NCI-H1694 (cell line): ENCODE results near the gene RHOB.
"Not testable (repeated sequence)": the region's sequence is repeated elsewhere in the genome, so short reads cannot be mapped to it uniquely, and the experiment has no call there.

ENCODE experiments used
- DNase-seq: peaks from one replicate; lab custom pipeline; 2025; lab: John Stamatoyannopoulos, UW

RHOB gene

GRCh38 chr2:20476481-20476880, 29.6 kb downstream of the RHOB start:
- DNase-seq, result no peak

GRCh38 chr2:20476950-20477349, 30.1 kb downstream of the RHOB start:
- DNase-seq, result no peak

- no peak for DNase-seq
Observed at GRCh38 chr2:20478961-20479360, 32.1 kb downstream of the RHOB start.

- no peak for DNase-seq
Observed at GRCh38 chr2:20479835-20480234, 33.0 kb downstream of the RHOB start.

GRCh38 chr2:20480913-20481312, 34.0 kb downstream of the RHOB start:
- no peak for DNase-seq

- no peak for DNase-seq
Observed at GRCh38 chr2:20481798-20482405, 35.0 kb downstream of the RHOB start.

- no peak for DNase-seq
Observed at GRCh38 chr2:20482725-20483124, 35.9 kb downstream of the RHOB start.

GRCh38 chr2:20483194-20483895, 36.5 kb downstream of the RHOB start:
- no peak for DNase-seq

GRCh38 chr2:20484034-20484617, 37.3 kb downstream of the RHOB start:
- no peak for DNase-seq

GRCh38 chr2:20484810-20485611, 38.1 kb downstream of the RHOB start:
- DNase-seq, result no peak

GRCh38 chr2:20485612-20486388, 38.9 kb downstream of the RHOB start:
- DNase-seq, result no peak

GRCh38 chr2:20486571-20486970, 39.7 kb downstream of the RHOB start:
- DNase-seq, result no peak

- no peak for DNase-seq
Observed at GRCh38 chr2:20487030-20487391, 40.1 kb downstream of the RHOB start.

- no peak for DNase-seq
Observed at GRCh38 chr2:20487392-20488174, 40.7 kb downstream of the RHOB start.

- no peak for DNase-seq
Observed at GRCh38 chr2:20488201-20488641, 41.3 kb downstream of the RHOB start.

- DNase-seq, result no peak
Observed at GRCh38 chr2:20488782-20489181, 41.9 kb downstream of the RHOB start.

- DNase-seq, result no peak
Observed at GRCh38 chr2:20490300-20491181, 43.7 kb downstream of the RHOB start.

GRCh38 chr2:20491739-20492531, 45.1 kb downstream of the RHOB start:
- no peak for DNase-seq

- DNase-seq, result not testable (repeated sequence)
Observed at GRCh38 chr2:20493095-20493494, 46.2 kb downstream of the RHOB start.
